GM21526 (cell line): Measurements from ENCODE around the gene EFHD2.
"Not testable (repeated sequence)": the region's sequence is repeated elsewhere in the genome, so short reads cannot be mapped to it uniquely, and the experiment has no call there.

Experiments
- ATAC-seq: cut with Tn5 transposase; IDR thresholded peaks from one replicate; pipeline ENCODE4 v1.9.1; 2021; ENCODE audit warnings: moderate library complexity; ENCODE audit not compliant: unreplicated experiment, low FRiP score

EFHD2 gene

DNA sequence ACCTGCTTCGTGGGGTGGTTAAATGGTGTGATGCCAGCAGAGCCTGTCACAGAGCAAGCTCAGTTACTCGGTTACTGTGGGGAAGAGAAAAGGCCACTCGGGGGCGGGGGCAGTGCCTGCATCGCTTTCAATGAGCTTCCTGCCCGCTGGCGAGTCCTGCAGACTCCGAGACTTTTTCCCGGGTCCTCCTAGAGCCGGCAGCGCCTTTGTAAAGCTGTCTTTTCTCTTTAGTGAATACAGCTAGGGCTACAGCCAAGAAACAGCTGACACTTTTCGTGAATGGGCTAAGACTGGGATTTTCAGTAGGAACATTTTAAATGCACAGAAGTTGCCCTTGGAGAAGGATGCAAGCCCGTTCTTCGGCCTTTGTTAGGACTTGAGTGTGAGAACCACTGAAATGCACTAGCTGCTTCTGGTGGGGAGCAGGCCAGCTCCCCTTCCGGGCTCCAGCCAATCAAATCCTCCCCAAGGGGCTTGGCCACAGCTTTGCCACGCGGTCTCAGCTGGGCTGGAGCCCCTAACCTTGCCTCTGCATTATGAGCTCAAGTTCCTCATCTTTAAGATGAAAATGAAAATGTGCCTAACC lies 23.4 kb upstream of the EFHD2 start:
- ATAC-seq: no peak

DNA sequence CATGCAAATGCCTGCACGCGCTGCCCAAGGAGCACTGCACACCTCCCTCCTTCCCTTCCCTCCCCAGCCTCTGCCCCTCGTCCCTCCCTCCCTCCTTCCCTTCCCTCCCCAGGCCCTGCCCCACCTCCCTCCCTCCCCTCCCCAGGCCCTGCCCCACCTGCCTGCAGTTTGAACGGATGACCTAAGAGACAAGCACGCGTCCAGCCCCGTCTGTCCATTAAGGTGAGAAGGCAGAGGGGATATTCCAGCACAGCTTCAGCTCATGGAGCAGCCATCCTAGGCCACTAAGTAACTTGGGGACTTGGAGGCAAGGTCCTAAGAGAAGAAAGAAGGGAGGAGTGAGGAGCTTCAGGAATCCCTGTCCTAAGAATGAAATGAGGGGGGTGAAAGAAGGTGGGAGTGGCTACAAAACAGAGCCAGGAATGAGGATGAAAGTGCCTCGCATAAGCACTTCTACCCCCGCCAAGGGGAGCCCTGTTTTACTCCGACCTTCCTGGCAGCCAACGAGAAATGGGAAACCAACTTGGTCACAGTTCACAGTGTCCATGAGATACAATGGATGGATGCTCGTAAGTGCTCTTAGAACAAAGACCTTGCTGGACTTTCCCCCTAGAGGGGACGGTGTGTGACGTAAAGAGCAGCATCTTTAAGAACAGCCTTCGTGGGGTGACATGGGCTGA lies 21.3 kb upstream of the EFHD2 start:
- ATAC-seq: no peak

- not testable (repeated sequence) for ATAC-seq
Measured at GRCh38 chr1:15389828-15390227, 19.9 kb upstream of the EFHD2 start.

- ATAC-seq: no peak
Measured at GRCh38 chr1:15390667-15391066, 19.0 kb upstream of the EFHD2 start.

DNA sequence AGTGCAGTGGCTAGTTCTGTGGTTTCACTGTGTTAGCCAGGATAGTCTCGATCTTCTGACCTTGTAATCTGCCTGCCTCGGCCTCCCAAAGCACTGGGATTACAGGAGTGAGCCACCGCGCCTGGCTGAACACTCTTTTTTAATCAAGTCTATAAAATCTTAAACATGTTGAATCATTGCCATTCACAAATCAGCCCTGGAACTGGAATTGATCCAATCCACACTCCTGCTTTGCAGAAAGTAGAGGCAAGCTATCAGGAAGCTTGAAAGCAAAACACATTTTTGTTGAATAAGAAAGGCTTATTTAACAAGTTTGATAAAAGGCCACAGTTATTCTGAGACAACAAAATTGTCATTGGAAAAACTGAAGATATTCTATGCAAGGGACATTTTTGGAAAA lies 18.3 kb upstream of the EFHD2 start:
- ATAC-seq: no peak

DNA sequence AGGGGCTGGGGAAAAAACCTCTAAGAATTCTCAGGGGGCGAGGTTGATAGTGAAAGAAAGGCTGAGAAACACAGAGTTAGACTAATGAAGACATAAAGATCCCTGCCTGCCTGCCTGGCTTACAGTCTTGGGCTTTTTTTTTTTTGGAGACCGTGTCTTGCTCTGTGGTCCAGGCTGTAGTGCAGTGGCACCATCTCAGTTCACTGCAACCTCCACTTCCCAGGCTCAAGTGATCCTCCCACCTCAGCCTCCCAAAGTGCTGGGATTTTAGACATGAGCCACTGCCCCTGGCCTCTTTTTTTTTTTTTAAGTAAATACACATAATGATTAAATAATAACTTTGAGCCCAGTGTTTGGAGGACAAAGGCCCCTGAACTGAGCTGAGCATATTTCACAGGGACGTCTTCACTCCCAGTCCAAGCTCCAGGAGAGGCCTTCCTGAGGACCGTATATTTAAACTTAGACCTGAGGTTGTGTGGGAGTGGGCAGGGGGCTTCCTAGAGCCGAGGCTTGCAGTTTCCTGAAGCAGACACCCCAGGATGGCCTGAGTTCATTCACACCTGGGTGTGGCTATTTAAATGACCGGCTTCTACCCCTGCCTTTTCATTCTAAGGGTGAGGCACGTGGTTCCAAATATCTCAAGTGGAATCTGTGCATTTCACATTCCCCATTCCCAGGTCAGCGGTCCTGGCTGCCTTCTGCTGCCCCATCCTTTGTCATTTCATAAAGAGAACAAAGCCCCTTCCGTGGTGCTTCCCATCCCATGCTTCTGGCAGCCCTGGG lies 16.0 kb upstream of the EFHD2 start:
- no peak for ATAC-seq

DNA sequence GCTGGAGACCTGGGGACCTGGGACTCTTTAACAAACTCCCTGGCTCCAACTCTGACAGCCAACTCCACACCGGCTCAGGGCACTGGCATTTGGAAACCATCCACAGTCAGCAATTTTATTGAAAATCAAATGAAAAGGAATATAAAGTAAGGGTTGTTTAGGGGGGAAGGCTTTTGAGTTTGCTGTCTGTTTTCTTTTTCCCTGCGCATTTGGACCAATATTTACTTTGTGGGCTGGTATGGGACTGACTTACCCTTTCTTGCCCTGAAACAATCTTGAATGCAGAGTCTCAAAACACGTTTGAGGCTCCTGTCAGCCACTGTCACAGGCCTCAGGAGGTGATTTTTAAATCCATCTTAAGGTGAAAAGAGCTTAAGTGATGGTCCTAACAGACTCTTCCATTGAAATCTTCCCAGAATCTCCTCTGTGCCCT lies 15.4 kb upstream of the EFHD2 start:
- no peak for ATAC-seq

DNA sequence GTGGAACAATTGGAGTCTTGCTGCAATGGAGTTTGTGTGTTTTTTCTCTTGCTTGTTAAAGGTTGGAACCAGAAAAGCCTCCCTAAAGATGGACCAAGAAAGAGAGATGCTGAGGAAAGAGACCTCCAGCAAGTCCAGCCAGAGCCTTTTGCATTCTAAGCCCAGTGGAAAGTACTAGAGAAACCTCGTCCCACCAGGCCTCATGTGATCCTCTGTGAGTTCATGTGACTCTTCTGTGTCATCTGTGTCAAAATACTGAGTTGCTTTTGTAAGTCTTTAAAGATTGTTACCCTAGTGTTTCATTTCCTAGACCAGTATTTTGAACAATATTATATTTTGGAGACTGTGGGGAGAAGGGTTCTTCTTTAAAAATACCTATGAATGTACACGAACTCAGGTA lies 12.5 kb upstream of the EFHD2 start:
- ATAC-seq: no peak

GRCh38 chr1:15399710-15400109 lies 10.0 kb upstream of the EFHD2 start:
- ATAC-seq: no peak

DNA sequence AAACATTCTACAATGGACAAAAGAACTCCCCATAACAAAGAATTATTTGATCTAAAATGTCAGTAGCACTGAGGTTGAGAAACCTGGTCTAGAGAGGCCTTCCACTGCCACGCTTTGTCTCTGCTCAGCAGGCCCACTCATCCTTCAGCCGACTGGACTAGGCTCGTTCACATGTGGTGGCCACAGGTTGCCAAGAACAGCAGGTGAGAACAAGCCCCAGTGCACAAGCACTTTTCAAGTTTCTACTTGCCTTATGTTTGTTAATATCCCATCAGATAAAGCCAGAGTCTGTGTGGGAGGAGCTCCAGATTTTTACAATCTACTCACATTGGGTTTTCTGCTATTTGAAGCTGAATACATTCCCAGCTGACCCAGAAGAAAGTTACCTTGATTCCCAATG lies 9.1 kb upstream of the EFHD2 start:
- ATAC-seq: no peak

- ATAC-seq: no peak
Measured at GRCh38 chr1:15401391-15402055, 8.2 kb upstream of the EFHD2 start.

GRCh38 chr1:15402809-15403450 lies 6.8 kb upstream of the EFHD2 start:
- no peak for ATAC-seq

DNA sequence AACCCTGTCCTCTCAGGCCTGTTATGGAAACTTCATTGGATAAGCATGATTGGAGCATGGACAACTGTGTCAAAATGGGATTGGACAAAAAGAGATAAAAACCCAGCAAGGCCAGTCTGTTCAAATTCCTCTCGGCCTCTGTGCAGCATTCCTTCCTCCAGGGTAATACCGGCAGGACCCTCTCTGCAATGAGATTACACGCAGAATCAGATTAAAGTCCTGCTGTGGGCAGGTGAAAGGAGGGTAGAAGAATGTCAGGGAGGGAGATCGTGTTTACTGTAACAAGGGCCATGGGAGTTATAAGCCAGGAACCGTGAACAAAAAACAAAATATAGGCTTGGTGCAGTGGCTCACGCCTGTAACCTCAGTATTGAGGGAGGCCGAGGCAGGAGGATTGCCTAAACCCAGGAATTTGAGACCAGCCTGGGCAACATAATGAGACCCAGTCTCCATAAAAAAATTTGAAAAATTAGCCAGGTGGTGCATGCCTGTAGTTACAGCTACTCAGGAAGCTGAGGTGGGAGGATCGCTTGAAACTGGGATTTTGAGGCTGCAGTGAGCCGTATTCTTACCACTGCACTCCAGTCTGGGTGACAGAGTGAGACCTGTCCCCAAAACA lies 5.6 kb upstream of the EFHD2 start:
- no peak for ATAC-seq

GRCh38 chr1:15405106-15405850 lies 4.4 kb upstream of the EFHD2 start:
- no peak for ATAC-seq

DNA sequence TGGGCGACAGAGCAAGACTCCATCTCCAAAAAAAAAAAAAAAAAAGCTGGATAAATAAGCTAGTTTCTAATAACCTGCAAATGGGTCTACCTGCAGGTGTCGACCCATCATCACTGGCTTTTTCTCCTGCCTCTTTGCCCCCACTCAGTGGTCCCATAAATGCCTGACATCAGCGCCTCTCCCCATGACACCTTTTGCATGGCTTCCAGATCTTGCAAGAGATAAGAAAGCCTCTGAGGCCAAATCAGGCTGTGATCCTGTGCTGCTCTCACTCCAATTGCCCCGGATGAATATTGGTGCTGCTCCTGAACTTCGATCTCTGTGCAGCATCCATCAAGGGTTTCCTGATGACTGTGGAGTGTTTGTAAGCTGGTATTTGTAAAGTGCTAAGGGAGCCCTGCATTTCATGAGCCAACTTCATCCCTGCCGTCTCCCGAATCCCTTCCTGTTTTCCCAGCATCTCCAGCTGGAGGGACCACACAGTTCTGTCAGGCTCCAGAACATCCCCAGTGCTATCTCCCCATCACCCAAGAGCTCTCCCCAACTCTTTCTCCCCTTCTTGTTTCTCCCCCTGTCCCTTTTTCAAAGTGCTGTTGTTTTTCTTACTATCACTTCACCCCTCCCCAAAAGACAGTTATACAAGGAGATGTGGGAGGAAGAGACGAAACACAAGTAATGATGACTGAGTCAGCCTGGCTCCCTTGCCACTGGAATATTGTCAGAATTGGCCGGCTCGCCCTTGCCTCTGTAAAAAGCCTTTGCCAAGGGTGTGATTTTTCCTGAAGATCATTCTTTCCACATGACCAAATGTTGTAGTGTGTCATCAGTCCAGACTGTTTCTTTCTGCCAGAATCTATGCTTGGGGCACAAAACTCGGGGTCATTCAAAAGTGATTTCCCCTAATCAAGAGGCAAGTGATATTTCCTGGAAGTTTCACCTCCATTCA lies 2.8 kb upstream of the EFHD2 start:
- no peak for ATAC-seq

GRCh38 chr1:15407580-15407979 lies 2.1 kb upstream of the EFHD2 start:
- no peak for ATAC-seq

- ATAC-seq: no peak
Measured at GRCh38 chr1:15408890-15409387, 749 bp upstream of the EFHD2 start.

- ATAC-seq: no peak
Measured at GRCh38 chr1:15410223-15410883, 665 bp downstream of the EFHD2 start.
